ENCODE data around the gene POPDC3.
"Not testable (repeated sequence)": the region's sequence is repeated elsewhere in the genome, so short reads cannot be mapped to it uniquely, and the experiment has no call there.

Gene POPDC3

GRCh38 chr6:105179244-105180065 is at the start of gene POPDC3:
POPDC3 (minus strand) TSS chr6:105180014; CDS start chr6:105161909, 18,105 bp downstream.
- peak; percentile 35 for ATAC-seq
- peaks cover 6% of the 10 kb centered on the region for H3K4me1 Mint-ChIP-seq
- peaks cover 68% of the 10 kb centered on the region for H3K27me3 Mint-ChIP-seq
- H3K36me3 Mint-ChIP-seq = no peaks in the 10 kb centered on the region
- H3K27ac Mint-ChIP-seq = no peak within 1 kb of the TSS
- H3K9me3 Mint-ChIP-seq = no peaks in the 10 kb centered on the region
- H3K4me3 Mint-ChIP-seq = peak within 1 kb of the TSS; percentile 69

GRCh38 chr6:105227295-105227767 is 47.5 kb upstream of the POPDC3 start:
- no peak overlapping the region for H3K27ac Mint-ChIP-seq
- peaks cover 20% of the 10 kb centered on the region for H3K27me3 Mint-ChIP-seq
- H3K36me3 Mint-ChIP-seq = no peaks in the 10 kb centered on the region
- no peak for ATAC-seq
- no peak overlapping the region for H3K4me3 Mint-ChIP-seq
- H3K4me1 Mint-ChIP-seq = no peaks in the 10 kb centered on the region
- H3K9me3 Mint-ChIP-seq = peaks cover 3% of the 10 kb centered on the region

DNA sequence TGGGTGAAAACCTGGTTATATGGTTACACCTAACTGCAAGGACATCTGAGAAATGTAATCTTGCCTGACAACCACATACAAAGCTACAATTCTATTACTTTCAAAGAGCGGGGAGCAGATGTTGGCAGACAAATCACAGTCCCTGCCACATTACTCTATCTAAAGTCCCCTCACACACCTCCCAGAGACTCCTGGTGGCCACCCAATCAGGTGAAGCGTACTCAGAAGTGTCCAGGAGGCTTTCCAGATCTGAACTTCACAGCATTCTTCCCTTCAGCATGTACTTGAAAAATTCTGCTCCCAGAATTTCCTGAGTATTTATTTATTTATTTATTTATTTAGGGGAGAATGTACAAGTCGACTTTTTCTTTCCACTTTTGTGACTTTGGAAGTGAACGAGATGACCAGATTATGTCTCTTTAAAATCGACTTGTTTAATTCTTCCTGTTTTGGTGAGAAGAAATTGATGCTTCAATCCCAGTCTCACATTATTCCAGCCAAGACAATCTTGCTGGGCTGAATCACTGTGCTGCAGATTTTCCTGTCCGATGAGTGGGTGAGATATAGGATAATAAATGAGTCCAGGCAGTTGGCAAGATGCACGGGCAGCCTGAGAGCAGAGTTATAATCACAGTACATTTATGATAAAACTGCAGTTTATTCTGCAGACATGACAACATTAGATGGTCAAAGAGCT is 46.9 kb upstream of the POPDC3 start:
- ATAC-seq = no peak
- Mint-ChIP-seq H3K27ac (no peak overlapping the region), H3K36me3 (no peaks in the 10 kb centered on the region), H3K27me3 (peaks cover 14% of the 10 kb centered on the region), H3K4me3 (no peak overlapping the region), H3K9me3 (peaks cover 3% of the 10 kb centered on the region), H3K4me1 (no peaks in the 10 kb centered on the region)

DNA sequence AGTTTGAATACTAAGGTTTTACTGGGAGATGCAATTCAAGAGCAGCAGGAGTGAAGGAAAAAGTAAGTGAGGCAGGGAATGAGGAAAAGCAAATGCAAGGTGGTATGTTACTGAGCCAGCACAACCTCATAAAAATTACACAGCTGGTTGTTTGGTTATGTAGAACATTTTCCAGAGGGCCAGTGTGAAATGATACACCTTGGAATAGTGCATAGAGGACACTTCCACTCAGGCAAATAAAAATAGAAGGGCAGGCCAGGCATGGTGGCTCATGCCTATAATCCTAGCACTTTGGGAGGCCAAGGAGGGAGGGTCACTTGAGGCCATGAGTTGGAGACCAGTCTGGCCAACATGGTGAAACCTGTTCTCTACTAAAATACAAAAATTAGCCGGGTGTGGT is 43.4 kb upstream of the POPDC3 start:
- H3K9me3 Mint-ChIP-seq = no peaks in the 10 kb centered on the region
- no peak for ATAC-seq
- H3K27me3 Mint-ChIP-seq = peaks cover 7% of the 10 kb centered on the region
- H3K27ac Mint-ChIP-seq = no peak overlapping the region
- no peaks in the 10 kb centered on the region for H3K4me1 Mint-ChIP-seq
- no peaks in the 10 kb centered on the region for H3K36me3 Mint-ChIP-seq
- no peak overlapping the region for H3K4me3 Mint-ChIP-seq

- not testable (repeated sequence) for H3K27ac Mint-ChIP-seq, H3K27me3 Mint-ChIP-seq, H3K4me3 Mint-ChIP-seq, H3K9me3 Mint-ChIP-seq, ATAC-seq, H3K36me3 Mint-ChIP-seq, H3K4me1 Mint-ChIP-seq
Measured at GRCh38 chr6:105221219-105221618, 41.4 kb upstream of the POPDC3 start.

- H3K4me1 Mint-ChIP-seq = no peaks in the 10 kb centered on the region
- H3K27me3 Mint-ChIP-seq = peaks cover 7% of the 10 kb centered on the region
- no peaks in the 10 kb centered on the region for H3K9me3 Mint-ChIP-seq
Measured at GRCh38 chr6:105220186-105220585, 40.4 kb upstream of the POPDC3 start.

GRCh38 chr6:105219218-105219617 is 39.4 kb upstream of the POPDC3 start:
- H3K36me3 Mint-ChIP-seq, ATAC-seq, H3K27ac Mint-ChIP-seq, H3K9me3 Mint-ChIP-seq, H3K27me3 Mint-ChIP-seq, H3K4me3 Mint-ChIP-seq, H3K4me1 Mint-ChIP-seq: not testable (repeated sequence)

More at GRCh38 chr6:105220186-105220585, 40.4 kb upstream of the POPDC3 start:
- Mint-ChIP-seq H3K4me3 (no peak overlapping the region), H3K27ac (no peak overlapping the region), H3K36me3 (no peaks in the 10 kb centered on the region)
- no peak for ATAC-seq

DNA sequence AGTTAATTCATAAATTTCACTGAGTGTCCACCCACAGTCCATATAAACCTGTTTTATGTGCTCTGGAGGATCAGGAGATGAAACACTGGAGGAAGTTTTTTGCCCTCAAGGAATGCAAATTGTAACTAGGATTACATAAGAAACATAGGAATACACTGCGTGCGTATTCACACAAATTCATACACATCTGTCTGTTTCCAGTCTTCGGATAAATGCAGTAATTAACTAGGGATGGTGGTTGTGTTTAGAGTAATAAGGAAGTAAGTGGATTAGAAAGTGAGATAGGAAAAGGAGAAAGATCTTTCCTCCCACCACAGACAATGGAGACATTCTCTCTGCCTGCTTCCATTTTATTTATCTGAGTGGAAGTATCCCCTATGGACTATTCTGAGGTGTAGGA is 35.7 kb upstream of the POPDC3 start:
- H3K36me3 Mint-ChIP-seq = no peaks in the 10 kb centered on the region
- peaks cover 7% of the 10 kb centered on the region for H3K27me3 Mint-ChIP-seq
- H3K9me3 Mint-ChIP-seq = no peaks in the 10 kb centered on the region
- no peak for ATAC-seq
- no peak overlapping the region for H3K4me3 Mint-ChIP-seq
- H3K27ac Mint-ChIP-seq = no peak overlapping the region
- H3K4me1 Mint-ChIP-seq = peaks cover 6% of the 10 kb centered on the region

- H3K4me3 Mint-ChIP-seq = no peak overlapping the region
- H3K4me1 Mint-ChIP-seq = peaks cover 6% of the 10 kb centered on the region
- H3K36me3 Mint-ChIP-seq = no peaks in the 10 kb centered on the region
- no peaks in the 10 kb centered on the region for H3K9me3 Mint-ChIP-seq
- ATAC-seq = no peak
- peaks cover 7% of the 10 kb centered on the region for H3K27me3 Mint-ChIP-seq
- H3K27ac Mint-ChIP-seq = no peak overlapping the region
Measured at GRCh38 chr6:105214668-105215067, 34.9 kb upstream of the POPDC3 start.

DNA sequence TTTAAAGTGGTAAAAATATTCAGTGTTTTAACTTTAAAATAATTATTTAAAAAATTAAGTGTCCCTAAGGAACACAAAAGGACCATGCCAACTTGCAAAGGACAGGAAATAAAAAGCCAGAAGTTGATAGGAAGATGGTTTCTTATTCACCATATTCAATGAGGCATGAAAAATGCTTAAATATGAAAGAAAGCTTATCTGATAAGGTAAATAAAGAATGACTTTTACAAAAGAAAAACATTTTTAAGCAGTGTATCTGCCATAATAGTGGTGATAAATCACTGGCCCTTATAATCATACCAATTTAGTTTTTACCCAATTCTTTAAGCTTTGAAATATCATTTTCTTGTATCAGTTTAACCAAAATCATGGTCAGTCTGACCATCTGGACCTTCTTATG is 33.5 kb upstream of the POPDC3 start:
- no peak overlapping the region for H3K27ac Mint-ChIP-seq
- H3K4me1 Mint-ChIP-seq = peaks cover 6% of the 10 kb centered on the region
- H3K4me3 Mint-ChIP-seq = no peak overlapping the region
- H3K9me3 Mint-ChIP-seq = no peaks in the 10 kb centered on the region
- no peak for ATAC-seq
- H3K36me3 Mint-ChIP-seq = no peaks in the 10 kb centered on the region
- no peaks in the 10 kb centered on the region for H3K27me3 Mint-ChIP-seq

- H3K36me3 Mint-ChIP-seq = no peaks in the 10 kb centered on the region
- H3K27ac Mint-ChIP-seq = no peak overlapping the region
- no peaks in the 10 kb centered on the region for H3K27me3 Mint-ChIP-seq
- H3K9me3 Mint-ChIP-seq = no peaks in the 10 kb centered on the region
- no peak overlapping the region for H3K4me3 Mint-ChIP-seq
- peak; percentile 34 for ATAC-seq
- peaks cover 6% of the 10 kb centered on the region for H3K4me1 Mint-ChIP-seq
Measured at GRCh38 chr6:105212587-105212986, 32.8 kb upstream of the POPDC3 start.

GRCh38 chr6:105211831-105212230 is 32.0 kb upstream of the POPDC3 start:
- Mint-ChIP-seq H3K4me3 (no peak overlapping the region), H3K36me3 (no peaks in the 10 kb centered on the region), H3K27me3 (no peaks in the 10 kb centered on the region), H3K27ac (no peak overlapping the region), H3K9me3 (no peaks in the 10 kb centered on the region), H3K4me1 (peaks cover 6% of the 10 kb centered on the region)
- no peak for ATAC-seq

DNA sequence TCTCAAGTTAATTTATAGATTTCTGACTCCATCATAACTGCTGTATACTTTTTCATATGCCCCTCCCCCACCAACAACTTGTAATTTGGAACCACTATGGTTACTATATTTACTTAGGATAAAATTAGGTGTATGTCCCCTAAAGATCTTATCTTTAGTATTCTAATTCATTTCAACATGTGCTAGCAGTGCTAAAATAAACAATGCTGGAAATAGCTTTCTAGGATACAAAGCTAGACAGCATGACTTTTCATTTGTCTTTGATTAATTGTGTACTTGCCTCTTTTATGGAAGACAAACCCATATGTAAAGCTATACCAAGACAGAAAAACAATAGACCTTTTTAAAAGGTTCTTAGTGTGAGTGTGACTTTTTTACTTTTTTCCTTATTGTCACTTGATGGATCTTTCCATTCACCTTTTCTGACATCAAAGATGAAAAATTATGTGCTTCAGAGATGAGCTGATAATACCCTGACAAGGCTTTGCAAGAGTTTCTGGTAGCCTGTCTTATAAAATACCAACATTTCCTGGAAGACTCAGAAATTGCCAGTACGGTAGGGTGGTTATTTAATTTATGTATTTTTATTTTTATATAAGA is 31.2 kb upstream of the POPDC3 start:
- H3K27ac Mint-ChIP-seq = no peak overlapping the region
- no peak for ATAC-seq
- H3K9me3 Mint-ChIP-seq = no peaks in the 10 kb centered on the region
- no peaks in the 10 kb centered on the region for H3K36me3 Mint-ChIP-seq
- H3K27me3 Mint-ChIP-seq = peaks cover 7% of the 10 kb centered on the region
- H3K4me3 Mint-ChIP-seq = no peak overlapping the region
- peaks cover 6% of the 10 kb centered on the region for H3K4me1 Mint-ChIP-seq

GRCh38 chr6:105209950-105210706 is 30.3 kb upstream of the POPDC3 start:
- Mint-ChIP-seq H3K4me1 (peaks cover 6% of the 10 kb centered on the region), H3K36me3 (no peaks in the 10 kb centered on the region), H3K27me3 (peaks cover 13% of the 10 kb centered on the region), H3K4me3 (no peak overlapping the region), H3K9me3 (no peaks in the 10 kb centered on the region), H3K27ac (no peak overlapping the region)
- ATAC-seq = no peak
